Measurements from ENCODE around the gene ATP5F1B.

- TF ChIP-seq TAF1 (IDR thresholded peaks at IDR 0.05; ENCODE audit: low read depth, low read length) = no peak
- no peak for TF ChIP-seq POLR2AphosphoS5 (IDR thresholded peaks at IDR 0.05; ENCODE audit: low read depth, low read length)
- no peak for TF ChIP-seq POLR2A (IDR thresholded peaks at IDR 0.05; ENCODE audit: low read depth, low read length)
- TF ChIP-seq SPI1 (IDR thresholded peaks at IDR 0.05; ENCODE audit: low read depth, low read length) = no peak
Measured at GRCh38 chr12:56694161-56694560, 48.4 kb upstream of the ATP5F1B start.

All from GM12891 (cell line).